Activated naive CD4-positive, alpha-beta T cell treated with anti-CD3 and anti-CD28 coated beads, Interleukin-2, amount 50 U/mL, for 72 hours (primary cell): Measurements from ENCODE around the gene KAT8. TPM values are rescaled to one million over a fixed set of nuclear protein-coding genes. Genes with fewer than 3 reads are reported as not detected.
A peak's percentile ranks its signal among the peaks of the same experiment; 100 is the strongest.
"Not testable (repeated sequence)": the region's sequence is repeated elsewhere in the genome, so short reads cannot be mapped to it uniquely, and the experiment has no call there.

Source experiments
- ATAC-seq, 2 donors: fragments of 150-1000 bp; cut with Tn5 transposase; 2 replicates each; pipeline ENCODE4 v1.10.0; 2021; ENCODE audit warnings: mild to moderate bottlenecking in 2 of 2, moderate library complexity in 2 of 2
- DNase-seq, 2 donors: peaks; one replicate each; pipeline ENCODE4 v3.0.0; 2021 to 2022; ENCODE audit warnings: low spot score in 2 of 2
- H3K27ac Mint-ChIP-seq, 2 donors: one replicate each; pipeline ENCODE4 v1.8.0; 2022; ENCODE audit warnings: mild to moderate bottlenecking in 2 of 2, mixed read lengths in 2 of 2
- H3K36me3 Mint-ChIP-seq, 2 donors: one replicate each; pipeline ENCODE4 v1.8.0; 2022; ENCODE audit warnings: mixed read lengths in 2 of 2
- H3K9me3 Mint-ChIP-seq, 2 donors: one replicate each; pipeline ENCODE4 v1.8.0; 2022; ENCODE audit warnings: mixed read lengths in 2 of 2
- total RNA-seq, 2 donors: library from RNA; stranded (reverse); gene quantifications; one replicate each; pipeline ENCODE4 v1.2.3, GENCODE V29; 2022

The KAT8 gene
- total RNA-seq, 2 donors from 2014 or later: 57.8 to 88.5 TPM

DNA sequence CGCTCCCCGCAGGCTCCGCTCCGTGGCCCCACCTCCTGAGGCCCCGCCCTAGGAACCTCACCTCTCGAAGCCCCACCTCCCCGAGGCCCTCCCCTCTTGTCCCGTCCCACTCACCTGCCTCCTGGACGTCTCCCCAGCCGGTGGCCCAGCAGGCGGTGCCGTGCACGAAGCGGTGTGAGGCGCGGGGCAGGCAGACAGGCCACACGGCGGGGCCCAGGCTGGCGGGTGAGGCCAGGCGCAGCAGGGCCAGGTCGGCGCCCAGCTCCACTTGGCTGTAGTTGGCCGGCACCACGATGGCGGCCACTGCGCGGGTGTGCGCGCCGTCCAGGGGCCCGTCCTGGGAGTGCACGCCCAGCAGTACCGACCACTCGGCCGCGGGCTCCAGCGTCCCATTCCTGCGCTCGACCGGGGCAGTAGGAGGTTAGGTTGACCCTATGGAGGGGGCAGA, 30.8 kb downstream of the KAT8 start:
- no peak overlapping the region for H3K27ac Mint-ChIP-seq
- H3K9me3 Mint-ChIP-seq: no peaks in the 10 kb centered on the region
- DNase-seq (no peak), ATAC-seq (no peak)
- H3K36me3 Mint-ChIP-seq: no peaks in the 10 kb centered on the region

DNA sequence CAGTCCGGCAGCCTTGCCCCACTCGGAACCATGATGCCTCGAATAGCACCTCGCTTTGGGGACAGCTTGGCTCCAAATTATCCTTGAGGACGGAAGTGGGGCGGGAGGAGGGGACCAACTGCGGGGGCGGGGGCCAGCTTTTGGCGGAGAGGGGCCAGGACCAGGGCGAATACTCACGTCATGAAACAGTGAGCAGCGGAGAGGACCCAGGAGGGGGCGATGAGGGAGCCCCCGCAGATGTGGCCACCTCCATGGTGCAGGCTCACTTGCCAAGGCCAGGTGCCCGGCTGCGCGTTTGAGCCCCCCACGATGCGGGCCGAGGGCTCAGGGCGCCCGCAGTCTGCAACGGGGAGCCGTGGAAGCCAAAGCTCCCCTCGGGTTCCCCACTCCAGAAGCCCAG, 31.4 kb downstream of the KAT8 start:
- Mint-ChIP-seq H3K27ac (peak overlapping the region in 1 of 2 donors; percentile 36), H3K9me3 (no peaks in the 10 kb centered on the region), H3K36me3 (no peaks in the 10 kb centered on the region)
- no peak for ATAC-seq
- DNase-seq: no peak

DNA sequence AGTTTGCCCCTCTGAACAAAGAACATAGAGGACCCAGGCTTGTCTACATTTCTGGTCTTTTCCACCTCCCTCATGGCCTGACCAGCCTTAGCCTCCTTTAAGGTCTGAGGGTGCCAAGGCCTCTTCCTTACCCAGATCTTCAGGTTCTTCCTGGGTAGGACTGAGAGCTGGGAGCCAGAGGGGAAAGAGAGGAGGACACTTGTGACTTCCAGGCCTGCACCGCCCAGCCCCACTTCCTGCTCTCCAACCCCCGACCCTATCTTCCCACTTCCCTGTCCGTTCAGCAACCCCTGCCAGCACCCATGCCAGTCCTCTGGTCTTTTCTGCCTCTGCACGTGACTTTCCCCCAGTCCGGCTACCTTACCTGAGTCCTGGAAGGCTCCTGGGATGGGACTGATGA, 31.9 kb downstream of the KAT8 start:
- Mint-ChIP-seq H3K27ac (peak overlapping the region in 1 of 2 donors; percentile 36), H3K9me3 (no peaks in the 10 kb centered on the region), H3K36me3 (no peaks in the 10 kb centered on the region)
- DNase-seq: no peak
- ATAC-seq: no peak

DNA sequence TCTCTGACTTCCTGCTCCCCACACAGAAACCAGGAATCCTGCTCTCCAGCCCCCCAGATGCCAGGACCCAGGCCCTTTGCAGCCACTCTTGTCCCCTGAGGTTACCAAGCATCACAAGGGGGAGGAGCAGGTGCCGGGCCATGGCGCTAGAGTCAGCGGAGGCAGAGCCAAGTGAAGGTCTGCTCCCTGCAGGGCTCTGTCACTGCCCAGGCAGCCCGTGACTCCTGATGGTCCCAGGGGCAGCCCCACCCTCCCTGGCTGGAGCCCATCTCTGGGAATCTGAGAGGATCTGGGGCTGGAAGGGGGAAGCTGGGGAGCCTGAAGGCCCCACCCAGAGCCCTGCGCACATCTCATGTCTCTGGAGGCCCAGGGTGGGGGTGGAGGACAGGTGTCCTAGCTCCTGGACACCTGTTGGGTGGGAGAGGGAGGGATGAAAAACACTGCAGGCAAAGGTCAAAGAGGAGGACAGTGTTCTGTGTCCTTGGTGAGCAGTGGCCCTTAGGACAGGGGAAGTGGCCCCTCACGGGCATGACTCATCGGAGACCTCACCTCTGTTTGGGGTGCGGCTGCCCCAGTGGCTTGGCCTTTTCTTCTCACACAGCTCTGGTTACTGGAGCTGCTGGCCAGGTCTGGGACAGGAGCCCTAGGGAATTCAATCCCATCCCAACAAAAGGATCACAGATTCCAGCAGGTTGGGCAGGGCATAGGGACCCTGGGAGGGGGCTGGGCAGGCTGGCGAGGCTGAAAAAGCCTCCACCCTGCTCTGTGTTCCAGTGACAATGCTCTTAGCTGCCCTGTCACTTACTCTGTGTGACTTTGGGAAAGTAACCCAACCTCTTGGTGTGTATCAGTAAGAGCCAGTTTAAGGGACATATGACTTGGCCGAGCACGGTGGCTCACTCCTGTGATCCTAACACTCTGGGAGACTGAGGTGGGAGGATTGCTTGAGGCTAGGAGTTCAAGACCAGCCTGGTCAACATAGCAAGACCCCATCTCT, 32.7 kb downstream of the KAT8 start, which contains the start of gene PRSS36:
Gene PRSS36, minus strand, starts transcription at position 173 of the 997 bp plus-strand sequence. Its CDS starts 31 bp downstream, at position 142.
- DNase-seq (no peak), ATAC-seq (no peak)
- H3K27ac Mint-ChIP-seq: peak within 1 kb of the TSS in 1 of 2 donors; percentile 86
- H3K36me3 Mint-ChIP-seq: no peaks in the 10 kb centered on the region
- H3K9me3 Mint-ChIP-seq: no peaks in the 10 kb centered on the region

DNA sequence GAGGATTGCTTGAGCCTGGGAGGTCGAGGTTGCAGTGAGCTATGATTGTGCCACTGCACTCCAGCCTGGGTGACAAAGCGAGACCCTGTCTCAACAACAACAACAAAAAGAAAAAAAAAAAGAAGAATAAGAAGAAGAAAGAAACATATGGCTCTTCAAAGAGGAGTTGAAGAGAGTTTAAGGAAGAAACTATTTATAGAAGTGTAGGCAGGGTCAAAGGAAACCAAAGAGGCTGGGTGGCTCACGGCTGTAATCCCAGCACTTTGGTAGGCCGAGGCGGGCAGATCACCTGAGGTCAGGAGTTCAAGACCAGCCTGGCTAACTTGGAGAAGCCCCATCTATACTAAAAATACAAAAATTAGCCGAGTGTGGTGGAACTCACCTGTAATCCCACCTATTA, 33.5 kb downstream of the KAT8 start:
- H3K36me3 Mint-ChIP-seq, H3K27ac Mint-ChIP-seq, H3K9me3 Mint-ChIP-seq, DNase-seq, ATAC-seq: not testable (repeated sequence)

DNA sequence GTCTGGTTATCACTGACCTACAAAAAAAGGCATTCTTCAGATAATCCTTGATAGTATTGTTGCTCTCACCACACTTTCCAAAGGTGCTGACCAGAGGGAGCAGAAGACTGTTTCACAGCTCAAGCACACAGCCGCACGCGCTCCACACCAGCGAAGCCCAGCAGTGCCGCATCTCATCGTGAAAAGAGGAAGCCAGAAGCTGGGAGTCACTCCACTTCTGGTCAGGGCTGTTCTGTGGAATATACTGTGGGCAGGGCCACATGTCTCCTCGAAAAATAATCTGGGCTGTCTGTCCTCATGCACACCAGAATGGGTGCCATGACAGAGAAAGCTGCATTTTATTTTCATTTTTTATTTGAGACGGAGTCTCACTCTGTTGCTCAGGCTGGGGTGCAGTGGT, 39.7 kb downstream of the KAT8 start:
- no peak for DNase-seq
- Mint-ChIP-seq H3K9me3 (no peaks in the 10 kb centered on the region), H3K36me3 (no peaks in the 10 kb centered on the region), H3K27ac (no peak overlapping the region)
- peak in 1 of 2 donors; percentile 24 for ATAC-seq

DNA sequence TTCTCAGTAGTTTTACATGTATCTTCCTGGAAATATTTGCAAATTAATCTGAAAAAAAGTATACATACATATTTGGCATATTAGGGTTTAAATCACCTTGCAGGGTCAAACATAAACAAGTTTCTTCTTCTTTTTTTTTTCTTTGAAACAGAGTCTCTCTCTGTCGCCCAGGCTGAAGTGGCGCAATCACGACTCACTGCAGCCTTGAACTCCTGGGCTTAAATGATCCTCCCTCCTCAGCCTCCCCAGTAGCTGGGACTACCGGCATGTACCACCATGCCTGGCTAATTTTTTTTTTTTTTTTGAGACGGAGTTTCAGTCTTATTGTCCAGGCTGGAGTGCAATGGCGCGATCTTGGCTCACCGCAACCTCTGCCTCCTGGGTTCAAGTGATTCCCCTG, 49.9 kb downstream of the KAT8 start:
- DNase-seq (no peak), ATAC-seq (no peak)
- peak overlapping the region in 1 of 2 donors; percentile 60 for H3K27ac Mint-ChIP-seq
- H3K36me3 Mint-ChIP-seq: no peaks in the 10 kb centered on the region
- H3K9me3 Mint-ChIP-seq: no peaks in the 10 kb centered on the region

DNA sequence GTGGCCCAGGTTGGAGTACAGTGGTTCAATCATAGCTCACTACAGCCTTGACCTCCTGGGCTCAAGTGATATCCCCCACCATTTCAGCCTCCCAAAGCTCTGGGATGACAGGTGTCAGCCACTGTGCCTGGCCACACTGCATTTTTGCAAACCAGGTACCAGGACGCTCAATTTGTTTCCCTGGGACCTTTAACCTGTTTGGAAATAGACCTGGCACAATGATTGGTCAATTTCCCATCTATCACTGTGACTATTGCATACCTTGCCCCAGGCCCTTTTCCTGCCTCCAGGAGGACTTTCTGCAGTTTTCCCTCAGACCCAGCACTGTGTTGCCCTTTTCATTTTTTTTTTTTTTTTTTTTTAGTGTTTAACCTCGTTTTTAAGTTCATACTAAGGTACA, 51.4 kb downstream of the KAT8 start:
- no peak for ATAC-seq
- no peaks in the 10 kb centered on the region for H3K36me3 Mint-ChIP-seq
- H3K27ac Mint-ChIP-seq: no peak overlapping the region
- no peaks in the 10 kb centered on the region for H3K9me3 Mint-ChIP-seq
- DNase-seq: no peak

DNA sequence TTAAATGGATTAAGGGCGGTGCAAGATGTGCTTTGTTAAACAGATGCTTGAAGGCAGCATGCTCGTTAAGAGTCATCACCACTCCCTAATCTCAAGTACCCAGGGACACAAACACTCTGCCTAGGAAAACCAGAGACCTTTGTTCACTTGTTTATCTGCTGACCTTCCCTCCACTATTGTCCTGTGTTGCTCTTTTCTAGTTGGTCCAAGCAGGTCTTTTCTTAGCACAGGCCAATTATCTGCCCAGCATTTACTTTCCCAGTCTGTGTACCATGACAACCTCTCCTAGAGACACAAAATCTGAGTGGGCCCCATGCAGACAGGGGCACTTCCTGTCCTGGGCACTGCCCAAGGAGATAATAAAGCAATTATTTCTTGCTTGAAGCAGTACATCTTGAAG, 52.6 kb downstream of the KAT8 start:
- not testable (repeated sequence) for H3K9me3 Mint-ChIP-seq, H3K36me3 Mint-ChIP-seq, DNase-seq, H3K27ac Mint-ChIP-seq, ATAC-seq

DNA sequence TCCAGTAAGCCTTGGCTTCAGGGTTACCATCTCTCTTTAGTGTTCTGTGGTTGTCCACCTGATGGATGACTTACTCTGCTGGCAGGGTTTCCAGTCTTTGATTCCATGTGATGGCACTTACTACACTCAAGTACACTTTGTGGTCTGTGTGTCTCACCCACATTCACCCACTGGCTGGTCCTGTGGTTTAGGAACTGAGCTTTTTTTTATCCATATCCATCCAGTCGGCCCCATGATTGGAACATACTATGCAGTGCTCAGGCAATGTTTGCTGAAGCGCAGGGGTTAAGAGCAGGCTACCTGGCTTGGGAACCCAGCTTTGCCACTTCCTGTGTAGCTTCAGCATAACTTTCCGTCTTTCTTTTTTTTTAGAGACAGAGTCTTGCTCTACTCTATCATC, 59.7 kb downstream of the KAT8 start:
- ATAC-seq (peak; percentile 2 to 59), DNase-seq (peak in 1 of 2 donors; percentile 83)
- peaks cover 18 to 22% of the 10 kb centered on the region in 2 donors for H3K36me3 Mint-ChIP-seq
- H3K9me3 Mint-ChIP-seq: no peaks in the 10 kb centered on the region
- peak overlapping the region in 1 of 2 donors; percentile 41 for H3K27ac Mint-ChIP-seq

DNA sequence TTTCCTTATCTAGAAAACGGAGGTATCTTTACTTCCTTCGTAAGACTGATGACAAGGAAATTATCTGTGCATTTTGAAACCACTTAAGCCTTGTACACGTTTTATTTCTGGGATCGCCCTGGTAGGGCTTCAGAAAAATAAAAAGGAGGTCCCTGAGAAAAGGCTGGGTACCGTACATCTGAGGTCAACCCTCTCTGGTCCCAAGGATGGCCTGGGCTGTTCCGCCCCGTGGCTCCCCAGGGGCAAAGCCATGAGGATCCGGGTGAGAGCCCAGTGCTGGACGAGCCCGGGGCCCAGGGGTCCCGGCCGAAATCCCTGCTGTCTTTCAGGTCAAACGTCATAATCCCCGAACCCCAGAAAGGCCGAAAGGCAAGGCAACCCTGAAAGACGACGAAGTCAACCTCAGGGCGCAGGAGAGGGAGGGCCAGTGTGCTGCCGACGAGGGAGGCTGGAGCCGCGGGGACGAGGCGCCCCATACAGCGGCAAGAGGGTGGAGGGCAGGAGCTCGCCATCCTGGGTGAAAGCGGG, 61.8 kb downstream of the KAT8 start:
- no peak for DNase-seq
- peak in 1 of 2 donors; percentile 1 for ATAC-seq
- Mint-ChIP-seq H3K36me3 (peaks cover 38 to 43% of the 10 kb centered on the region in 2 donors), H3K9me3 (no peaks in the 10 kb centered on the region), H3K27ac (peak overlapping the region; percentile 98 to 100)

DNA sequence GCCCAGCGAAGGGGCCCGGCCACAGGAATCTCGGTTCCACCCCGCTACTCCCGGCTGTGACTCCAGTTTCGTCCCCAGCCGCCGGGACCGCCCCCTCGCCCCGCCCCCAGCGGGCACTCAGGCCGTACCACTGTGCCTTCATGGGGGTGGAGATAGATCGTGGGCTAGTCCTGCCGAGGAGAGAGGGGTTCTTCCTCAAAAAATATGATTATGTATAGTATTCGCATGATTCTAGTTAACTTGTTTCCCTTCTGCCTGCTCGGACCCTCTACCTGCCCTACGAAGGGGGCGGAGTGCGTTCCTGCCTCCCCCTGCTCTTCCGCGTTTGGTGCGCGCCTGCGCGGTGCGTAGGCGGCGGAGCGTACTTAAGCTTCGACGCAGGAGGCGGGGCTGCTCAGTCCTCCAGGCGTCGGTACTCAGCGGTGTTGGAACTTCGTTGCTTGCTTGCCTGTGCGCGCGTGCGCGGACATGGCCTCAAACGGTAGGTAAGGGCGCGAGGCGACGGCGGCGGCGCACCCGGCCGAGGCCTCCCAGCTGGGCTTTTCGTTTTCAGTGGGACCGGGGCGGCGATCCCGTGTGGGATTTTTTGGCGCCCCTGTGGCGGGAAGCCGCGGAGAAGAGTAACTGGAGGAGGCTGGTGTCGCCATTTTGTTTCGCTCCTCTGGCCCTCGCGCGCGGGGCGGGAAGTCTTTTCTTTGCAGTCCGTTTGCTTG, 62.4 kb downstream of the KAT8 start, which contains the start of gene FUS:
Gene FUS, plus strand, starts transcription at position 393 of the 713 bp plus-strand sequence. Its CDS starts 76 bp downstream, at position 469.
- ATAC-seq: peak; percentile 56 to 71
- no peaks in the 10 kb centered on the region for H3K9me3 Mint-ChIP-seq
- DNase-seq: peak; percentile 93 to 94
- peaks cover 43 to 49% of the 10 kb centered on the region in 2 donors for H3K36me3 Mint-ChIP-seq
- H3K27ac Mint-ChIP-seq: peak within 1 kb of the TSS; percentile 98 to 100

Other genes starting within 250 kb of the KAT8 start
- gene BCL7C, start 223.6 kb upstream of the KAT8 start, total RNA-seq: 10 to 100 TPM; 27.3 to 45.9 TPM
- under 1 TPM; 0.29 to 0.96 TPM for gene CTF1, start 221.1 kb upstream of the KAT8 start, total RNA-seq
- 10 to 100 TPM; 24.4 to 36.4 TPM for gene FBXL19, start 194.1 kb upstream of the KAT8 start, total RNA-seq
- 10 to 100 TPM in 1 of 2 donors, 1 to 10 TPM in 1; 7.3 to 17.1 TPM for gene ORAI3, start 168.6 kb upstream of the KAT8 start, total RNA-seq
- 10 to 100 TPM; 24.5 to 34.1 TPM for gene SETD1A, start 159.9 kb upstream of the KAT8 start, total RNA-seq
- 1 to 10 TPM; 4.1 to 9.2 TPM for gene HSD3B7, start 132.5 kb upstream of the KAT8 start, total RNA-seq
- 1 to 10 TPM in 1 of 2 donors, under 1 TPM in 1; 0.87 to 4.5 TPM for gene STX1B, start 107.0 kb upstream of the KAT8 start, total RNA-seq
- gene STX4, start 84.1 kb upstream of the KAT8 start, total RNA-seq: 10 to 100 TPM; 63.4 to 66.1 TPM
- gene ZNF668, start 43.4 kb upstream of the KAT8 start, total RNA-seq: 10 to 100 TPM; 14.5 to 32.7 TPM
- 10 to 100 TPM; 20.2 to 35.6 TPM for gene ZNF646, start 43.2 kb upstream of the KAT8 start, total RNA-seq
- 10 to 100 TPM in 1 of 2 donors, 1 to 10 TPM in 1; 7.4 to 12.1 TPM for gene PRSS53, start 28.7 kb upstream of the KAT8 start, total RNA-seq
- gene VKORC1, start 22.9 kb upstream of the KAT8 start, total RNA-seq: 10 to 100 TPM; 41.4 to 91.4 TPM
- 10 to 100 TPM; 18.3 to 61.0 TPM for gene BCKDK, start 9.3 kb upstream of the KAT8 start, total RNA-seq
- gene PRSS8, start 18.1 kb downstream of the KAT8 start, total RNA-seq: not detected
- 1 to 10 TPM; 1.0 to 1.1 TPM for gene PRSS36, start 32.4 kb downstream of the KAT8 start, total RNA-seq
- 100 to 1,000 TPM; 486 to 763 TPM for gene FUS, start 62.5 kb downstream of the KAT8 start, total RNA-seq
- gene PYCARD, start 85.1 kb downstream of the KAT8 start, total RNA-seq: 10 to 100 TPM in 1 of 2 donors, 1 to 10 TPM in 1; 1.2 to 19.7 TPM
- gene TRIM72, start 96.5 kb downstream of the KAT8 start, total RNA-seq: under 1 TPM; 0.06 to 0.09 TPM
- not detected for gene PYDC1, start 99.5 kb downstream of the KAT8 start, total RNA-seq
- gene ITGAM, start 142.3 kb downstream of the KAT8 start, total RNA-seq: 1 to 10 TPM; 1.5 to 5.5 TPM
- 10 to 100 TPM in 1 of 2 donors, 1 to 10 TPM in 1; 7.3 to 19.1 TPM for gene ITGAX, start 237.5 kb downstream of the KAT8 start, total RNA-seq